K562 (cell line): ENCODE results near the gene FUT2. TPM values are rescaled to one million over a fixed set of nuclear protein-coding genes. Genes with fewer than 3 reads are reported as not detected.

Experiments used
- ATAC-seq: fragments of 200-7000 bp; cut with Tn5 transposase; 3 replicates; pipeline ENCODE4 v1.9.1; 2020; ENCODE audit warnings: moderate library complexity
- BruUV-seq: library from RNA; stranded (reverse); fragments of 400-500 nt; replicated peaks from 2 replicates; lab custom pipeline; 2021; lab: Mats Ljungman, UMichigan
- CTCF ChIA-PET: fragments of 300-600 bp; formaldehyde crosslinking; extraction: SDS; loops from one replicate; lab custom pipeline; 2021; ENCODE audit warnings: low intra/inter-chr PET ratio; lab: Yijun Ruan, JAX
- POLR2A ChIA-PET: fragments of 300-600, 350-650 bp; sonication (Branson Sonifier 250); formaldehyde crosslinking; extraction: SDS; loops from one replicate; lab custom pipeline; 2021; ENCODE audit warnings: antibody characterized with exemption, inconsistent platforms; lab: Yijun Ruan, JAX
- DNase-seq, 4 experiments: peaks; one replicate each; pipeline versions ENCODE4 v3.0.0 to v3.0.0-alpha.2; 2011 to 2018; ENCODE audit warnings: low spot score in 3 of 4, mixed read lengths in 3 of 4; ENCODE audit errors: extremely low read depth in 1 of 4
- FAIRE-seq: peaks from 2 replicates; lab custom pipeline; 2011; peaks lifted over from hg19 to GRCh38; lab: Jason Lieb, UNC
- H2AFZ ChIP-seq: 2 replicates; pipeline ENCODE4 v1.6.0; 2011; ENCODE audit warnings: low read depth, low read length, control low read depth, inconsistent platforms
- H3K27ac ChIP-seq: fragments of 200-600 bp; 3 replicates; pipeline ENCODE4 v1.8.0; 2011; ENCODE audit warnings: low read depth, mild to moderate bottlenecking, control low read depth, inconsistent platforms, low read length, moderate library complexity, mixed read lengths; ENCODE audit errors: extremely low read depth
- H3K27me3 ChIP-seq, 2 experiments: fragments of 300-600 bp in 1 of 2; 2 replicates in 1 of 2; 3 replicates in 1 of 2; pipeline versions ENCODE4 v1.6.0 to v1.8.0; 2011; ENCODE audit warnings: inconsistent platforms in 2 of 2, low read length in 2 of 2, mild to moderate bottlenecking in 1 of 2, mixed read lengths in 1 of 2, moderate library complexity in 1 of 2; ENCODE audit not compliant: control insufficient read depth in 2 of 2, insufficient read depth in 2 of 2
- H3K36me3 ChIP-seq: fragments of 300-600 bp; 3 replicates; pipeline ENCODE4 v1.8.0; 2011; ENCODE audit warnings: mild to moderate bottlenecking, low read length, inconsistent platforms; ENCODE audit not compliant: control insufficient read depth, insufficient read depth
- H3K4me1 ChIP-seq, 2 experiments: fragments of 200-600 bp in 1 of 2; replicated peaks in 1 of 2; 2 replicates in 1 of 2; 3 replicates in 1 of 2; pipeline versions ENCODE4 v1.5.1 to v1.8.0; 2011; ENCODE audit warnings: inconsistent platforms in 2 of 2, low read length in 2 of 2, mild to moderate bottlenecking in 1 of 2, mixed read lengths in 1 of 2, moderate library complexity in 1 of 2; ENCODE audit not compliant: control insufficient read depth in 2 of 2, insufficient read depth in 2 of 2
- H3K4me2 ChIP-seq: 2 replicates; pipeline ENCODE4 v1.6.1; 2011; ENCODE audit warnings: low read length, control low read depth, inconsistent platforms, mixed read lengths; ENCODE audit not compliant: insufficient read depth
- H3K4me3 ChIP-seq: fragments of 200-600 bp; sonication (generic), shearing (Covaris generic); 2 replicates; pipeline ENCODE4 v1.5.1; 2016; ENCODE audit warnings: control low read depth, inconsistent platforms
- H3K79me2 ChIP-seq: fragments of 200-600 bp; 3 replicates; pipeline ENCODE4 v1.8.0; 2011; ENCODE audit warnings: low read length, inconsistent platforms; ENCODE audit not compliant: control insufficient read depth, insufficient read depth
- H3K9ac ChIP-seq, 2 experiments: 2 replicates each; pipeline versions ENCODE4 v1.6.0 to v1.6.1; 2011; ENCODE audit warnings: low read depth in 2 of 2, low read length in 2 of 2, control low read depth in 1 of 2, inconsistent platforms in 1 of 2, mild to moderate bottlenecking in 1 of 2, mixed read lengths in 1 of 2; ENCODE audit not compliant: insufficient read depth in 1 of 2
- H3K9me1 ChIP-seq: one replicate; pipeline ENCODE4 v1.6.0; 2011; ENCODE audit warnings: inconsistent platforms, mild to moderate bottlenecking, low read length, moderate library complexity; ENCODE audit not compliant: control insufficient read depth, insufficient read depth
- H3K9me3 ChIP-seq: replicated peaks from 2 replicates; pipeline ENCODE4 v1.5.1; 2011; ENCODE audit warnings: low read depth, low read length, inconsistent platforms; ENCODE audit not compliant: control insufficient read depth, insufficient read depth
- H4K20me1 ChIP-seq: replicated peaks from 2 replicates; pipeline ENCODE4 v1.6.1; 2011; ENCODE audit warnings: low read length, inconsistent platforms, mixed read lengths; ENCODE audit not compliant: control insufficient read depth, insufficient read depth
- CTBP1 ChIP-seq: fragments of 450-650 bp; IDR thresholded peaks from 2 replicates; pipeline ENCODE4 v1.6.1; 2016; ENCODE audit warnings: borderline replicate concordance
- E2F6 ChIP-seq, 2 experiments: IDR thresholded peaks; 2 replicates each; pipeline ENCODE4 v1.6.1; 2011; ENCODE audit warnings: borderline replicate concordance in 1 of 2, control low read depth in 1 of 2, low read depth in 1 of 2, low read length in 1 of 2, mild to moderate bottlenecking in 1 of 2, mixed read lengths in 1 of 2, moderate library complexity in 1 of 2; ENCODE audit not compliant: insufficient read depth in 1 of 2, insufficient read length in 1 of 2, poor library complexity in 1 of 2, severe bottlenecking in 1 of 2; ENCODE audit errors: extremely low read depth in 1 of 2
- EGR1 ChIP-seq: fragments of 450-650 bp; conservative IDR thresholded peaks from 2 replicates; pipeline ENCODE4 v1.6.1; 2017; ENCODE audit warnings: mild to moderate bottlenecking
- ESRRA ChIP-seq: fragments of 450-650 bp; IDR thresholded peaks from 2 replicates; pipeline ENCODE4 v1.6.1; 2014; ENCODE audit warnings: low read depth, mild to moderate bottlenecking, moderate library complexity, borderline replicate concordance
- HNRNPL ChIP-seq: fragments of 200-400 bp; formaldehyde crosslinking; IDR thresholded peaks from 2 replicates; pipeline ENCODE4 v1.6.1; 2017; ENCODE audit warnings: low read depth, mild to moderate bottlenecking, low read length
- NRF1 ChIP-seq, 2 experiments: fragments of 450-650 bp; IDR thresholded peaks in 1 of 2; conservative IDR thresholded peaks in 1 of 2; 2 replicates each; pipeline ENCODE4 v1.6.1; 2014; ENCODE audit warnings: mild to moderate bottlenecking in 2 of 2
- POLR2AphosphoS5 ChIP-seq: IDR thresholded peaks from 2 replicates; pipeline ENCODE4 v1.6.1; 2011; ENCODE audit warnings: mild to moderate bottlenecking, low read depth, low read length, moderate library complexity; ENCODE audit not compliant: control insufficient read depth, insufficient read depth
- RAD21 ChIP-seq, 2 experiments: fragments of 250-450 bp in 1 of 2; fragments of 450-650 bp in 1 of 2; sonication (Bioruptor Pico) in 1 of 2; formaldehyde crosslinking in 1 of 2; IDR thresholded peaks in 1 of 2; conservative IDR thresholded peaks in 1 of 2; 2 replicates each; pipeline versions ENCODE4 v1.4.0 to v1.8.0; 2020 to 2022; ENCODE audit warnings: mild to moderate bottlenecking in 2 of 2, moderate library complexity in 1 of 2
- RFX7 ChIP-seq: fragments of 250-450 bp; sonication (Bioruptor Pico); IDR thresholded peaks from 2 replicates; pipeline ENCODE4 v1.5.1; 2021; ENCODE audit warnings: mild to moderate bottlenecking
- SMC3 ChIP-seq: conservative IDR thresholded peaks from 2 replicates; pipeline ENCODE4 v1.6.1; 2011; ENCODE audit warnings: low read depth, low read length, improper control_type of control experiment; ENCODE audit not compliant: insufficient read depth
- XRCC5 ChIP-seq: fragments of 200-400 bp; formaldehyde crosslinking; IDR thresholded peaks from 2 replicates; pipeline ENCODE4 v1.6.1; 2017; ENCODE audit warnings: low read depth, mild to moderate bottlenecking, low read length
- YY1 ChIP-seq, 3 experiments: IDR thresholded peaks; 2 replicates each; pipeline ENCODE4 v1.6.1; 2011; ENCODE audit warnings: low read length in 2 of 3, mild to moderate bottlenecking in 2 of 3, moderate library complexity in 2 of 3, borderline replicate concordance in 1 of 3, control low read depth in 1 of 3, low read depth in 1 of 3; ENCODE audit not compliant: insufficient read depth in 3 of 3, insufficient replicate concordance in 2 of 3, control insufficient read depth in 1 of 3, insufficient read length in 1 of 3; ENCODE audit errors: extremely low read depth in 1 of 3
- ZBTB33 ChIP-seq: sonication (generic); formaldehyde crosslinking; IDR thresholded peaks from 2 replicates; pipeline ENCODE4 v1.8.1; 2023; ENCODE audit warnings: mild to moderate bottlenecking, missing genetic modification reagents
- ZNF263 ChIP-seq: sonication (generic); formaldehyde crosslinking; IDR thresholded peaks from 2 replicates; pipeline ENCODE4 v1.8.0; 2022; ENCODE audit warnings: mild to moderate bottlenecking, missing genetic modification reagents, borderline replicate concordance
- ZNF384 ChIP-seq: IDR thresholded peaks from 2 replicates; pipeline ENCODE4 v1.6.1; 2012; ENCODE audit warnings: low read depth, low read length, improper control_type of control experiment
- WGBS: fragments of 100-300 bp; shearing (Covaris generic); methylation state at CpG from one replicate; pipeline ENCODE4 v1.1.6; 2016; ENCODE audit warnings: low coverage, mixed read lengths; ENCODE audit not compliant: insufficient coverage; ENCODE audit errors: missing lambda C conversion rate; 5-methylcytosine and 5-hydroxymethylcytosine counted together
- in situ Hi-C: fragments of 300-500 bp; cut with MboI; formaldehyde crosslinking; loops from 4 replicates; pipeline ENCODE4 v1.15.0; 2018; ENCODE audit warnings: inconsistent platforms, mixed read lengths
- intact Hi-C: fragments of 100-400 bp; cut with micrococcal nuclease; formaldehyde crosslinking; loops from 2 replicates; pipeline ENCODE4 v1.14.2; 2022
- polyA plus RNA-seq, 8 experiments: library from polyadenylated mRNA; depleted of rRNA in 4 of 8; stranded (reverse) in 5 of 8; unstranded in 3 of 8; fragments of >200 nt; fragmentation: Nextera tagmentation in 2 of 8; fragmentation: Illumina TruSeq in 1 of 8; extraction: Ambion mirVana in 2 of 8; extraction: Trizol in 1 of 8; gene quantifications; 2 replicates each; pipeline versions ENCODE4 v1.2.1 to v1.2.3, GENCODE V29; 2011 to 2014; ENCODE audit warnings: inconsistent platforms in 1 of 8, missing spikeins in 1 of 8
- total RNA-seq, 7 experiments: library from RNA; depleted of rRNA in 6 of 7; stranded (reverse); fragments of >200 nt in 6 of 7; fragmentation: Illumina TruSeq in 2 of 7; extraction: Trizol in 2 of 7; gene quantifications; 2 replicates each; pipeline versions ENCODE4 v1.2.1 to v1.2.3, GENCODE V29; 2011 to 2021; ENCODE audit warnings: low replicate concordance in 1 of 7

Gene FUT2
- total and polyA plus RNA-seq, 9 of the 15 experiments (the other 6 are each of a cell fraction or from before 2014, with no cell fraction given), result 0.03 to 0.04 TPM; not detected in 7

GRCh38 chr19:48674921-48675824 lies 20.6 kb upstream of the FUT2 start:
- no peaks in the 10 kb centered on the region for H4K20me1 ChIP-seq
- whole genome bisulfite sequencing, result 32% methylated on average over 28 of the region's 28 CpGs
- H2AFZ ChIP-seq, result peak overlapping the region; percentile 81
- H3K36me3 ChIP-seq, result no peaks in the 10 kb centered on the region
- no peaks in the 10 kb centered on the region for H3K9me3 ChIP-seq
- H3K9ac ChIP-seq, result peak overlapping the region in 1 of 2 experiments; percentile 2; a peak in 1 of 4 replicates
- intact Hi-C loops, result loop anchor here (1.0 to 2.0 kb wide), 3 partner anchors 40 to 109 kb away; no protein-coding TSS in a partner anchor
- H3K9me1 ChIP-seq, result no peaks in the 10 kb centered on the region
- no peaks in the 10 kb centered on the region for H3K79me2 ChIP-seq
- H3K4me3 ChIP-seq, result no peak overlapping the region
- ChIA-PET CTCF (interaction anchor here (0.6 to 1.1 kb wide), 4 partner anchors 64 to 137 kb away, joined by 4 to 6 read pairs (median 5); no protein-coding TSS in a partner anchor), POLR2A (interaction anchor here (0.6 to 1.1 kb wide), 9 partner anchors 8 to 203 kb away, joined by 3 to 6 read pairs (median 4); partner anchors contain the start of gene FUT2)
- no peaks in the 10 kb centered on the region for H3K27me3 ChIP-seq
- in situ Hi-C loops, result no loop called here
- peak; percentile 86 to 88 (median 86) for DNase-seq
- H3K4me1 ChIP-seq, result peaks cover 13 to 64% of the 10 kb centered on the region in 2 experiments; a peak in 4 of 5 replicates
- H3K27ac ChIP-seq, result no peak overlapping the region
- FAIRE-seq, result peak; percentile 96
- peak; percentile 92 for ATAC-seq
- no peak overlapping the region; the same call in 1 of the 2 replicates for H3K4me2 ChIP-seq
- no TSS peak for BruUV-seq
- TF ChIP-seq NRF1 (conservative IDR thresholded peaks at IDR 0.05 in 1 of 2, IDR thresholded peaks at IDR 0.05 in 1 of 2) (peak in 1 of 2 experiments; percentile 16; a peak in 1 of 4 replicates), YY1 (IDR thresholded peaks at IDR 0.05; ENCODE audit: borderline replicate concordance in 1 of 3, control insufficient read depth in 1 of 3, extremely low read depth in 1 of 3, insufficient read depth in 3 of 3, insufficient read length in 1 of 3, insufficient replicate concordance in 2 of 3, low read depth in 1 of 3, low read length in 2 of 3) (peak in 2 of 3 experiments; percentile 66), XRCC5 (0 out of 2 replicates have a peak, but pooled peaks have one; percentile 47), RAD21 (CRISPR knock-in tag; conservative IDR thresholded peaks at IDR 0.05 in 1 of 2, IDR thresholded peaks at IDR 0.05 in 1 of 2) (peak; percentile 80 to 88), EGR1 (peak; percentile 46), RFX7 (no peak), HNRNPL (no peak), ZNF263 (CRISPR knock-in tag) (peak; percentile 78; the same call in 1 of the 2 replicates), POLR2AphosphoS5 (no peak), E2F6 (IDR thresholded peaks at IDR 0.05; ENCODE audit: borderline replicate concordance in 1 of 2, extremely low read depth in 1 of 2, insufficient read depth in 1 of 2, insufficient read length in 1 of 2, low read depth in 1 of 2, low read length in 1 of 2, poor library complexity in 1 of 2, severe bottlenecking in 1 of 2) (peak in 1 of 2 experiments; percentile 15), ZNF384 (peak; percentile 40; the same call in 1 of the 2 replicates), ESRRA (peak; percentile 69), SMC3 (peak; percentile 94), ZBTB33 (0 out of 2 replicates have a peak, but pooled peaks have one; percentile 15), CTBP1 (peak; percentile 56; the same call in 1 of the 2 replicates)
